Measurements from ENCODE around the gene TBCB. TPM values are rescaled to one million over a fixed set of nuclear protein-coding genes. Genes with fewer than 3 reads are reported as not detected.
A peak's percentile ranks its signal among the peaks of the same experiment; 100 is the strongest.
"Not testable (repeated sequence)": the region's sequence is repeated elsewhere in the genome, so short reads cannot be mapped to it uniquely, and the experiment has no call there.

Gene TBCB
- total RNA-seq, 1 experiment from 2014 or later: 181 TPM

GRCh38 chr19:36120092-36120983 is 5.1 kb downstream of the TBCB start:
- no peak for DNase-seq (ENCODE audit: low read depth, low spot score)
- in situ Hi-C loops (cut with HindIII; ENCODE audit: low pct_unique_long_range_greater_than_20kb, low sequenced_read_pairs): no loop called here

- in situ Hi-C loops (cut with HindIII; ENCODE audit: low pct_unique_long_range_greater_than_20kb, low sequenced_read_pairs): no loop called here
- no peak for DNase-seq (ENCODE audit: low read depth, low spot score)
Observed at GRCh38 chr19:36120984-36121358, 5.7 kb downstream of the TBCB start.

- DNase-seq (ENCODE audit: low read depth, low spot score): no peak
- in situ Hi-C loops (cut with HindIII; ENCODE audit: low pct_unique_long_range_greater_than_20kb, low sequenced_read_pairs): no loop called here
Observed at GRCh38 chr19:36121486-36122124, 6.3 kb downstream of the TBCB start.

- DNase-seq (ENCODE audit: low read depth, low spot score): no peak
- in situ Hi-C loops (cut with HindIII; ENCODE audit: low pct_unique_long_range_greater_than_20kb, low sequenced_read_pairs): no loop called here
Observed at GRCh38 chr19:36125557-36125956, 10.3 kb downstream of the TBCB start.

GRCh38 chr19:36128392-36128736 is 13.1 kb downstream of the TBCB start:
- in situ Hi-C loops (cut with HindIII; ENCODE audit: low pct_unique_long_range_greater_than_20kb, low sequenced_read_pairs): no loop called here
- no peak for DNase-seq (ENCODE audit: low read depth, low spot score)

- in situ Hi-C loops (cut with HindIII; ENCODE audit: low pct_unique_long_range_greater_than_20kb, low sequenced_read_pairs); DNase-seq (ENCODE audit: low read depth, low spot score): not testable (repeated sequence)
Observed at GRCh38 chr19:36131221-36131620, 16.0 kb downstream of the TBCB start.

- DNase-seq (ENCODE audit: low read depth, low spot score); in situ Hi-C loops (cut with HindIII; ENCODE audit: low pct_unique_long_range_greater_than_20kb, low sequenced_read_pairs): not testable (repeated sequence)
Observed at GRCh38 chr19:36134867-36135266, 19.6 kb downstream of the TBCB start.

- DNase-seq (ENCODE audit: low read depth, low spot score): no peak
- in situ Hi-C loops (cut with HindIII; ENCODE audit: low pct_unique_long_range_greater_than_20kb, low sequenced_read_pairs): no loop called here
Observed at GRCh38 chr19:36136964-36137686, 21.9 kb downstream of the TBCB start.

GRCh38 chr19:36139120-36139472 is 23.8 kb downstream of the TBCB start:
- in situ Hi-C loops (cut with HindIII; ENCODE audit: low pct_unique_long_range_greater_than_20kb, low sequenced_read_pairs): no loop called here
- DNase-seq (ENCODE audit: low read depth, low spot score): no peak

- in situ Hi-C loops (cut with HindIII; ENCODE audit: low pct_unique_long_range_greater_than_20kb, low sequenced_read_pairs): no loop called here
- peak; percentile 93 for DNase-seq (ENCODE audit: low read depth, low spot score)
Observed at GRCh38 chr19:36139473-36140303, 24.4 kb downstream of the TBCB start, which contains the start of gene CAPNS1. Gene CAPNS1, plus strand, starts transcription at chr19:36140066. Its CDS starts 946 bp downstream, at chr19:36141012.

- in situ Hi-C loops (cut with HindIII; ENCODE audit: low pct_unique_long_range_greater_than_20kb, low sequenced_read_pairs): no loop called here
- DNase-seq (ENCODE audit: low read depth, low spot score): peak; percentile 47
Observed at GRCh38 chr19:36140304-36141038, 25.2 kb downstream of the TBCB start.

- DNase-seq (ENCODE audit: low read depth, low spot score): peak; percentile 87
- in situ Hi-C loops (cut with HindIII; ENCODE audit: low pct_unique_long_range_greater_than_20kb, low sequenced_read_pairs): no loop called here
Observed at GRCh38 chr19:36141039-36141927, 26.0 kb downstream of the TBCB start.

GRCh38 chr19:36142046-36142445 is 26.8 kb downstream of the TBCB start:
- DNase-seq (ENCODE audit: low read depth, low spot score): no peak
- in situ Hi-C loops (cut with HindIII; ENCODE audit: low pct_unique_long_range_greater_than_20kb, low sequenced_read_pairs): no loop called here

- DNase-seq (ENCODE audit: low read depth, low spot score): no peak
- in situ Hi-C loops (cut with HindIII; ENCODE audit: low pct_unique_long_range_greater_than_20kb, low sequenced_read_pairs): no loop called here
Observed at GRCh38 chr19:36142496-36142895, 27.2 kb downstream of the TBCB start.

GRCh38 chr19:36144624-36145023 is 29.4 kb downstream of the TBCB start:
- in situ Hi-C loops (cut with HindIII; ENCODE audit: low pct_unique_long_range_greater_than_20kb, low sequenced_read_pairs): no loop called here
- DNase-seq (ENCODE audit: low read depth, low spot score): no peak

Data from SK-MEL-5 (cell line).